HCT116 (cell line): ENCODE measurements around the gene RASL11B. TPM values are rescaled to one million over a fixed set of nuclear protein-coding genes. Genes with fewer than 3 reads are reported as not detected.
A peak's percentile ranks its signal among the peaks of the same experiment; 100 is the strongest.

Experiments
- ATAC-seq: fragments of 200-7000 bp; cut with Tn5 transposase; 2 replicates; pipeline ENCODE4 v1.9.1; 2020; ENCODE audit warnings: mild to moderate bottlenecking, moderate library complexity
- BruUV-seq: library from RNA; stranded (reverse); fragments of 400-500 nt; replicated peaks from 2 replicates; lab custom pipeline; 2021; lab: Mats Ljungman, UMichigan
- CTCF ChIA-PET: fragments of 300-600 bp; sonication (Branson Sonifier 250); formaldehyde crosslinking; loops from one replicate; lab custom pipeline; 2021; ENCODE audit warnings: antibody characterized with exemption; lab: Charles Lee
- POLR2A ChIA-PET: fragments of 300-600, 350-600 bp; sonication (Branson Sonifier 250); formaldehyde crosslinking; loops from one replicate; lab custom pipeline; 2021; ENCODE audit warnings: antibody characterized with exemption; lab: Charles Lee
- RAD21 ChIA-PET, 2 experiments: fragments of 300-600 bp; sonication (Branson Sonifier 250); formaldehyde crosslinking; loops; one replicate each; lab custom pipeline; 2023; ENCODE audit warnings: low total read pairs in 2 of 2; ENCODE audit not compliant: uncharacterized antibody in 2 of 2, unreplicated experiment in 2 of 2, low non-redundant PET in 1 of 2; lab: Charles Lee
- DNase-seq: peaks from one replicate; pipeline ENCODE4 v3.0.0-alpha.2; 2010; ENCODE audit warnings: low read depth, low spot score
- H2AFZ ChIP-seq: fragments of 200-600 bp; shearing (Covaris generic), sonication (generic); 2 replicates; pipeline ENCODE4 v1.6.1; 2017; ENCODE audit warnings: low read depth, mixed run types, mixed read lengths, antibody characterized with exemption, low read length; ENCODE audit not compliant: poor library complexity, severe bottlenecking
- H3K27ac ChIP-seq: 2 replicates; pipeline ENCODE4 v1.5.1; 2012; ENCODE audit warnings: low read depth, low read length
- H3K27me3 ChIP-seq: fragments of 200-600 bp; sonication (generic); 2 replicates; pipeline ENCODE4 v1.6.1; 2016; ENCODE audit warnings: mixed run types, low read length, mixed read lengths; ENCODE audit not compliant: insufficient read depth
- H3K36me3 ChIP-seq, 2 experiments: fragments of 200-500 bp in 1 of 2; fragments of 200-600 bp in 1 of 2; sonication (Bioruptor generic) in 1 of 2; sonication (generic) in 1 of 2; 2 replicates each; pipeline versions ENCODE4 v1.5.1 to v1.6.1; 2014 to 2016; ENCODE audit warnings: low read length in 2 of 2, inconsistent platforms in 1 of 2, mixed read lengths in 1 of 2, mixed run types in 1 of 2; ENCODE audit not compliant: insufficient read depth in 2 of 2, control insufficient read depth in 1 of 2
- H3K4me1 ChIP-seq, 2 experiments: fragments of 200-600 bp in 1 of 2; sonication (generic) in 1 of 2; 2 replicates each; pipeline versions ENCODE4 v1.5.1 to v1.6.1; 2012 to 2017; ENCODE audit warnings: low read length in 2 of 2, inconsistent platforms in 1 of 2, mild to moderate bottlenecking in 1 of 2, mixed read lengths in 1 of 2, mixed run types in 1 of 2, moderate library complexity in 1 of 2; ENCODE audit not compliant: insufficient read depth in 2 of 2, control insufficient read depth in 1 of 2
- H3K4me2 ChIP-seq: fragments of 200-600 bp; sonication (generic); 2 replicates; pipeline ENCODE4 v1.6.1; 2017; ENCODE audit warnings: mixed run types, low read length, mixed read lengths
- H3K4me3 ChIP-seq, 2 experiments: fragments of 200-600 bp in 1 of 2; sonication (generic) in 1 of 2; replicated peaks in 1 of 2; 2 replicates each; pipeline ENCODE4 v1.5.1; 2011 to 2016; ENCODE audit warnings: low read length in 2 of 2, control low read depth in 1 of 2, low read depth in 1 of 2, mild to moderate bottlenecking in 1 of 2, mixed read lengths in 1 of 2, mixed run types in 1 of 2
- H3K79me2 ChIP-seq: fragments of 200-600 bp; sonication (generic); 2 replicates; pipeline ENCODE4 v1.6.1; 2017; ENCODE audit warnings: mild to moderate bottlenecking, mixed run types, low read length, moderate library complexity, mixed read lengths; ENCODE audit not compliant: insufficient read depth
- H3K9ac ChIP-seq: fragments of 200-600 bp; sonication (generic); 2 replicates; pipeline ENCODE4 v1.6.1; 2016; ENCODE audit warnings: low read length, mixed read lengths
- H3K9me2 ChIP-seq: fragments of 200-600 bp; sonication (generic), shearing (Covaris generic); 2 replicates; pipeline ENCODE4 v1.6.1; 2017; ENCODE audit warnings: mixed run types, mild to moderate bottlenecking, moderate library complexity; ENCODE audit not compliant: insufficient read depth
- H3K9me3 ChIP-seq, 2 experiments: fragments of 200-500 bp in 1 of 2; fragments of 200-600 bp in 1 of 2; sonication (Bioruptor generic) in 1 of 2; sonication (generic) in 1 of 2; 2 replicates each; pipeline ENCODE4 v1.6.1; 2014 to 2017; ENCODE audit warnings: low read length in 2 of 2, mixed read lengths in 2 of 2, inconsistent platforms in 1 of 2, low read depth in 1 of 2, mild to moderate bottlenecking in 1 of 2, mixed run types in 1 of 2, moderate library complexity in 1 of 2; ENCODE audit not compliant: control insufficient read depth in 1 of 2, insufficient read depth in 1 of 2
- H4K20me1 ChIP-seq: fragments of 200-600 bp; sonication (generic), shearing (Covaris generic); 2 replicates; pipeline ENCODE4 v1.6.1; 2017; ENCODE audit warnings: mixed run types, mild to moderate bottlenecking, moderate library complexity; ENCODE audit not compliant: insufficient read depth
- intact Hi-C: fragments of 100-400 bp; cut with micrococcal nuclease; formaldehyde crosslinking; loops from 2 replicates; pipeline ENCODE4 v1.10.0; 2022
- total RNA-seq: library from RNA; stranded (reverse); gene quantifications from one replicate; pipeline ENCODE4 v1.2.1, GENCODE V29; 2021; ENCODE audit not compliant: unreplicated experiment
- TF ChIP-seq, protein P1 (sequence below): IDR thresholded peaks from 2 replicates; pipeline ENCODE4 v1.6.1; 2012; ENCODE audit warnings: low read depth
- TF ChIP-seq, protein P2 (sequence below), 3 experiments: fragments of 200-600 bp in 1 of 3; sonication (generic) in 1 of 3; IDR thresholded peaks in 2 of 3; conservative IDR thresholded peaks in 1 of 3; 2 replicates each; pipeline ENCODE4 v1.5.1; 2012 to 2017; ENCODE audit warnings: low read depth in 2 of 3, low read length in 2 of 3, antibody characterized with exemption in 1 of 3, borderline replicate concordance in 1 of 3, control low read depth in 1 of 3, mild to moderate bottlenecking in 1 of 3, mixed read lengths in 1 of 3, mixed run types in 1 of 3, moderate library complexity in 1 of 3; ENCODE audit not compliant: insufficient read depth in 1 of 3

Gene RASL11B
- total RNA-seq, 1 experiment from 2014 or later = 0.34 TPM

DNA sequence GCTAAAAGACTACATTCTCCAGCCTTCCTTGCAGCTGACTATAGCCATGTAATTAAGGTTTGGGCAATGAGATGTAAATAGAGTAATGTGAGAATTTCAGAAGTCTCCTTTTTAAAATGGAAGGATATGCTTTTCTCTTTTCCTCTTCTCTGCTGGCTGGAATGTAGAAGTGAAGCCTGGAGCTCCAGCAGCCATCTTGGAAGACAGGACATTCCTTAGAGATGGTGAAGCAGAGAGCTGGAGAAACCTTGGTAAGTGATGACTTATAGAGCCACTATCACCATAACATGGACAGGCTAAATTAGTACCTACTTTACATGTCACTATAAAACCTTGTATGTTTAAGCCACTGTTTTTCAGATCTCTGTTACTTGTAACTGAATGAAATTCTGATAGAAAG is 48.0 kb downstream of the RASL11B start:
- Histone ChIP-seq H2AFZ (no peak overlapping the region), H3K4me3 (no peak overlapping the region), H3K79me2 (no peaks in the 10 kb centered on the region), H3K4me2 (no peak overlapping the region), H3K36me3 (no peaks in the 10 kb centered on the region), H3K9me2 (no peaks in the 10 kb centered on the region), H4K20me1 (no peaks in the 10 kb centered on the region), H3K27me3 (no peaks in the 10 kb centered on the region), H3K9me3 (no peaks in the 10 kb centered on the region), H3K4me1 (0 out of 4 replicates have a peak, but pooled peaks cover 0 to 3% of the 10 kb centered on the region in 2 experiments), H3K9ac (no peak overlapping the region), H3K27ac (no peak overlapping the region)
- TF ChIP-seq, protein P1, sequence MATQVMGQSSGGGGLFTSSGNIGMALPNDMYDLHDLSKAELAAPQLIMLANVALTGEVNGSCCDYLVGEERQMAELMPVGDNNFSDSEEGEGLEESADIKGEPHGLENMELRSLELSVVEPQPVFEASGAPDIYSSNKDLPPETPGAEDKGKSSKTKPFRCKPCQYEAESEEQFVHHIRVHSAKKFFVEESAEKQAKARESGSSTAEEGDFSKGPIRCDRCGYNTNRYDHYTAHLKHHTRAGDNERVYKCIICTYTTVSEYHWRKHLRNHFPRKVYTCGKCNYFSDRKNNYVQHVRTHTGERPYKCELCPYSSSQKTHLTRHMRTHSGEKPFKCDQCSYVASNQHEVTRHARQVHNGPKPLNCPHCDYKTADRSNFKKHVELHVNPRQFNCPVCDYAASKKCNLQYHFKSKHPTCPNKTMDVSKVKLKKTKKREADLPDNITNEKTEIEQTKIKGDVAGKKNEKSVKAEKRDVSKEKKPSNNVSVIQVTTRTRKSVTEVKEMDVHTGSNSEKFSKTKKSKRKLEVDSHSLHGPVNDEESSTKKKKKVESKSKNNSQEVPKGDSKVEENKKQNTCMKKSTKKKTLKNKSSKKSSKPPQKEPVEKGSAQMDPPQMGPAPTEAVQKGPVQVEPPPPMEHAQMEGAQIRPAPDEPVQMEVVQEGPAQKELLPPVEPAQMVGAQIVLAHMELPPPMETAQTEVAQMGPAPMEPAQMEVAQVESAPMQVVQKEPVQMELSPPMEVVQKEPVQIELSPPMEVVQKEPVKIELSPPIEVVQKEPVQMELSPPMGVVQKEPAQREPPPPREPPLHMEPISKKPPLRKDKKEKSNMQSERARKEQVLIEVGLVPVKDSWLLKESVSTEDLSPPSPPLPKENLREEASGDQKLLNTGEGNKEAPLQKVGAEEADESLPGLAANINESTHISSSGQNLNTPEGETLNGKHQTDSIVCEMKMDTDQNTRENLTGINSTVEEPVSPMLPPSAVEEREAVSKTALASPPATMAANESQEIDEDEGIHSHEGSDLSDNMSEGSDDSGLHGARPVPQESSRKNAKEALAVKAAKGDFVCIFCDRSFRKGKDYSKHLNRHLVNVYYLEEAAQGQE = no peak
- TF ChIP-seq, protein P2, sequence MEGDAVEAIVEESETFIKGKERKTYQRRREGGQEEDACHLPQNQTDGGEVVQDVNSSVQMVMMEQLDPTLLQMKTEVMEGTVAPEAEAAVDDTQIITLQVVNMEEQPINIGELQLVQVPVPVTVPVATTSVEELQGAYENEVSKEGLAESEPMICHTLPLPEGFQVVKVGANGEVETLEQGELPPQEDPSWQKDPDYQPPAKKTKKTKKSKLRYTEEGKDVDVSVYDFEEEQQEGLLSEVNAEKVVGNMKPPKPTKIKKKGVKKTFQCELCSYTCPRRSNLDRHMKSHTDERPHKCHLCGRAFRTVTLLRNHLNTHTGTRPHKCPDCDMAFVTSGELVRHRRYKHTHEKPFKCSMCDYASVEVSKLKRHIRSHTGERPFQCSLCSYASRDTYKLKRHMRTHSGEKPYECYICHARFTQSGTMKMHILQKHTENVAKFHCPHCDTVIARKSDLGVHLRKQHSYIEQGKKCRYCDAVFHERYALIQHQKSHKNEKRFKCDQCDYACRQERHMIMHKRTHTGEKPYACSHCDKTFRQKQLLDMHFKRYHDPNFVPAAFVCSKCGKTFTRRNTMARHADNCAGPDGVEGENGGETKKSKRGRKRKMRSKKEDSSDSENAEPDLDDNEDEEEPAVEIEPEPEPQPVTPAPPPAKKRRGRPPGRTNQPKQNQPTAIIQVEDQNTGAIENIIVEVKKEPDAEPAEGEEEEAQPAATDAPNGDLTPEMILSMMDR (IDR thresholded peaks at IDR 0.05 in 2 of 3, conservative IDR thresholded peaks at IDR 0.05 in 1 of 3; ENCODE audit: borderline replicate concordance in 1 of 3, insufficient read depth in 1 of 3, low read depth in 2 of 3, low read length in 2 of 3) = peak in 1 of 3 experiments; percentile 18; a peak in 1 of 6 replicates
- ATAC-seq (no peak), DNase-seq (no peak)
- ChIA-PET RAD21 (no interaction called here), CTCF (interaction anchor here (1.1 kb wide), 1 partner anchor 364 kb away, joined by 4 read pairs; no protein-coding TSS in a partner anchor), POLR2A (no interaction called here)
- BruUV-seq = no TSS peak
- intact Hi-C loops = no loop called here
